ENCODE data around the gene RRM2.

Gene RRM2

GRCh38 chr2:10109311-10109710 is 13.2 kb upstream of the RRM2 start:
- no peak for DNase-seq (ENCODE audit: low read depth in 1 of 2, low spot score in 1 of 2)
- TF ChIP-seq REST (IDR thresholded peaks at IDR 0.05; ENCODE audit: insufficient replicate concordance, low read depth) (no peak), POLR2AphosphoS5 (IDR thresholded peaks at IDR 0.05; ENCODE audit: low read depth) (no peak), GABPA (IDR thresholded peaks at IDR 0.05; ENCODE audit: low read depth) (no peak), SPI1 (IDR thresholded peaks at IDR 0.05; ENCODE audit: borderline replicate concordance, low read depth) (no peak), CTCF (IDR thresholded peaks at IDR 0.05; ENCODE audit: insufficient read depth, low read length) (no peak)
- H3K27me3 ChIP-seq (ENCODE audit: insufficient read depth, poor library complexity, severe bottlenecking) = no peaks in the 10 kb centered on the region
- no peak overlapping the region for H3K4me3 ChIP-seq (replicated peaks; ENCODE audit: insufficient read depth, low read length)
- H3K27ac ChIP-seq (replicated peaks) = no peak overlapping the region

GRCh38 chr2:10119027-10119325 is 3.6 kb upstream of the RRM2 start:
- no peak for DNase-seq (ENCODE audit: low read depth in 1 of 2, low spot score in 1 of 2)
- H3K27me3 ChIP-seq (ENCODE audit: insufficient read depth, poor library complexity, severe bottlenecking) = no peaks in the 10 kb centered on the region
- H3K4me3 ChIP-seq (replicated peaks; ENCODE audit: insufficient read depth, low read length) = no peak overlapping the region
- H3K27ac ChIP-seq (replicated peaks) = no peak overlapping the region
- no peak for TF ChIP-seq CTCF (IDR thresholded peaks at IDR 0.05; ENCODE audit: insufficient read depth, low read length)
- no peak for TF ChIP-seq REST (IDR thresholded peaks at IDR 0.05; ENCODE audit: insufficient replicate concordance, low read depth)
- no peak for TF ChIP-seq SPI1 (IDR thresholded peaks at IDR 0.05; ENCODE audit: borderline replicate concordance, low read depth)
- no peak for TF ChIP-seq POLR2AphosphoS5 (IDR thresholded peaks at IDR 0.05; ENCODE audit: low read depth)
- no peak for TF ChIP-seq GABPA (IDR thresholded peaks at IDR 0.05; ENCODE audit: low read depth)

GRCh38 chr2:10119601-10120157 is 2.9 kb upstream of the RRM2 start:
- TF ChIP-seq POLR2AphosphoS5 (IDR thresholded peaks at IDR 0.05; ENCODE audit: low read depth) (no peak), REST (IDR thresholded peaks at IDR 0.05; ENCODE audit: insufficient replicate concordance, low read depth) (no peak), SPI1 (IDR thresholded peaks at IDR 0.05; ENCODE audit: borderline replicate concordance, low read depth) (no peak), GABPA (IDR thresholded peaks at IDR 0.05; ENCODE audit: low read depth) (no peak), CTCF (IDR thresholded peaks at IDR 0.05; ENCODE audit: insufficient read depth, low read length) (no peak)

More at GRCh38 chr2:10119601-10120157, 2.9 kb upstream of the RRM2 start:
- Histone ChIP-seq H3K4me3 (replicated peaks; ENCODE audit: insufficient read depth, low read length) (peak overlapping the region; percentile 63; the same call in 1 of the 2 replicates), H3K27me3 (ENCODE audit: insufficient read depth, poor library complexity, severe bottlenecking) (no peaks in the 10 kb centered on the region), H3K27ac (replicated peaks) (peak overlapping the region; percentile 98)
- DNase-seq (ENCODE audit: low read depth in 1 of 2, low spot score in 1 of 2) = no peak
